Hepatic stellate cell (primary cell): ENCODE results near the gene COPS8.

Source experiments
- DNase-seq: peaks from one replicate; pipeline ENCODE4 v3.0.0; 2011; ENCODE audit warnings: low spot score

Gene COPS8

GRCh38 chr2:237085248-237086221 lies at the start of gene COPS8:
Gene COPS8, plus strand, starts transcription at chr2:237085889. Its CDS starts 76 bp downstream, at chr2:237085965.
- peak; percentile 91 for DNase-seq

GRCh38 chr2:237039301-237040031 lies 46.2 kb upstream of the COPS8 start:
- no peak for DNase-seq

GRCh38 chr2:237041231-237041630 lies 44.5 kb upstream of the COPS8 start:
- DNase-seq = no peak

- no peak for DNase-seq
Measured at GRCh38 chr2:237042101-237042500, 43.6 kb upstream of the COPS8 start.

- no peak for DNase-seq
Measured at GRCh38 chr2:237043866-237044265, 41.8 kb upstream of the COPS8 start.

GRCh38 chr2:237044281-237044680 lies 41.4 kb upstream of the COPS8 start:
- DNase-seq = no peak

- DNase-seq = no peak
Measured at GRCh38 chr2:237045449-237045848, 40.2 kb upstream of the COPS8 start.

GRCh38 chr2:237048595-237048994 lies 37.1 kb upstream of the COPS8 start:
- DNase-seq = no peak

- DNase-seq = no peak
Measured at GRCh38 chr2:237051861-237052260, 33.8 kb upstream of the COPS8 start.

- DNase-seq = no peak
Measured at GRCh38 chr2:237053066-237053465, 32.6 kb upstream of the COPS8 start.

GRCh38 chr2:237055386-237056100 lies 30.1 kb upstream of the COPS8 start:
- no peak for DNase-seq

GRCh38 chr2:237056287-237056875 lies 29.3 kb upstream of the COPS8 start:
- DNase-seq = no peak

- no peak for DNase-seq
Measured at GRCh38 chr2:237057107-237057506, 28.6 kb upstream of the COPS8 start.

GRCh38 chr2:237057893-237058300 lies 27.8 kb upstream of the COPS8 start:
- no peak for DNase-seq

GRCh38 chr2:237058423-237058822 lies 27.3 kb upstream of the COPS8 start:
- no peak for DNase-seq

GRCh38 chr2:237059155-237059875 lies 26.4 kb upstream of the COPS8 start:
- no peak for DNase-seq

GRCh38 chr2:237060534-237061312 lies 25.0 kb upstream of the COPS8 start:
- peak; percentile 61 for DNase-seq

- DNase-seq = no peak
Measured at GRCh38 chr2:237061356-237061755, 24.3 kb upstream of the COPS8 start.

- no peak for DNase-seq
Measured at GRCh38 chr2:237062585-237062984, 23.1 kb upstream of the COPS8 start.
